HG03342 (cell line): ENCODE data around the gene MFRP.

Experiments
- ATAC-seq: cut with Tn5 transposase; IDR thresholded peaks from one replicate; pipeline ENCODE4 v1.9.1; 2021; ENCODE audit warnings: mild to moderate bottlenecking, moderate library complexity; ENCODE audit not compliant: unreplicated experiment

Gene MFRP

DNA sequence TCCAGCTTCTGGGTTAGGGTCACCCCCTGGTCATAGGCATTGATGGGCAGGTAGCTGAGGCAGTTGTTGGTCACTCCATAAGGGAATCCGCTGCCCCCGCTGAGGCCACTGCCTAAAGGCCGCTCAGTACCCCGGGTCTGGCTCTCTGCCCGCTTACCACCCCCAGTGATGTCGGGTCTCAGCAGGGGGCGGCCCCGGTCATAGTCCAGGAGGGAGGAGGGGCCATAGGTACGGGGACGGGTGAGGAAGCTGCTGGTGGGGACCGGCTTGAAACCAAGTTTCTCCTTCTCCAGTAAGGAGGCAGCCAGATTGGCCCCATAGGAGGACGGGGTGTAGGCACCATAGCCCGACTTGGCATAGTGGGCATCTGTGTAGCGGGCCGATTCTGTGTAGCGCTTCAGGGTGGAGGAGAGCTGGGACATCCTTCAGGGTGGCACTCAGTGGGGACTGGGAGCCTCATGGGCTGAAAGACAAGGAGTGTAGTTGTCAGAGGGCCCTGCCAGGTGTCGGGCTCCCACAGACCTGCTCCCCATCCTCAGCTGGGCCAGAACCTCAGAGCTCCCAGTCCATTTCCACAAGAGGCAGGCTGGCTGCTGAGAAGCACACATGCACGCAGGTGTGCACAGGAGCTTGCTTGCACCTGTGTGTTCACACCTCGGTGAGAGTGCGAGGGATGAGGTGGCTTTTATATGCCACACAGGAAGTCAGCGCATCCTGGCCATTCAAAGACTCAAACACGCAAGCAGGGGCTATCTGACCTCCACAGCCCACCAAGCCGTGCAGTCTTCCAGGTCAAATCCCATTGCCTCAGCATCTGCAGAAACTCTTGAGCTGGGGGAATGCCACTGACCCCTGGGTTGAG, 26.8 kb upstream of the MFRP start:
- ATAC-seq, result no peak

DNA sequence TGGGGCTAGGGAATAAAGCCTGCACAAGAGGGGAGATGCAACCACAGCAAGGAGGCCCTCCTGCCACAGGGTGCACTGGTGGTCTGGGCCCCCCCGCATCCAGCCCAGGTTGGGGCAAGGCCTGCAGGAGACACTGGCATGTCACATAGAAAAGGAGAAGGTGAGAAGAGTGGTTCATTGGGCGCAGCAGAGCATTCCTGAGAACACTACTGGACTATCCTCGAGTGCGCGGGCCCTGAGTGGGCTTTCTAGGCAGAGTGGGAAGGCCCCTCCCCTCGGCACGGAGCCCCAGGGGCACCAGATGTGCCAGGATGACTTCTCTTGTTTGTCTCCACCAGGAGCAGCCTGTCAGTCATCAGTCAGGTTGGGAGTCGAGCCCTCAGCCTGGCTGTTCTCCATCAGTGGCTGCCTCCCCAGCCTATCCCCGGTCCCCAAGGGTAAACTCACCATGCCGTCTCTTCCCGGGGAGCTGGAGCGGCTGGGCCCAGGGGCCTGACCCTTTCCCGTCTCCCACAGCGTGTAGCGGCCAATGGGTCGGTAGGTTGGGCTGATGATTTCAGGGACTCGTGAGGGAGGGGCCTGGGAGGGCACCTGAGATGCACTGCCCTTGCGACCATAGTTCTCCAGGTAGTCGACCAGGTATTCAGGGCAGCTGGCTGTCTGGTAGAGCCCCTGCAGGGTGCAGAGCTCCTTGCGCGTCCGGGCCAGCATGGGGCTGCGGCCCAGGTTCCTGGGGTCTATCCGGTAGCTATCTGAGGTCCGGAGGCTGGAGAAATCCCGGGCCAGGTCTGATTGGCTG, 26.0 kb upstream of the MFRP start:
- ATAC-seq, result no peak

DNA sequence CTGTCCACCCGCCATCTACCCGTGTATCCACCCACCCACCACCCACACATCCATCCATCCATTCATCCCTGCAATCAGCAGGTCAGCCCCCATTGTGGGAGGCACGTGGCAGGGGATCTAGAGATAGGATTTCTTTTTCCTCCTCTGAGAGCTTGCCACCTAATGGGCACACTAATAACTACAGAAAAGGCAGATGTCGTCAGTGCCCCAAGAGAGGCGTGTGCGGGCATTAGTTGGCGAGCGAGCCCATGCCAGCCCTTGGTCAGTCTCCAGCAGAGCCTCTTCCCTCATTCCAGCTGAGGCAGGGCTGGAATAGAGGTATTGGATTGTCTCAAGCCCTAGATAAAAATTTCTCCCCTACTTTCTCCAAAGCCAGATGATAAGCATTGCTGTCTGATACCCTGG, 25.3 kb upstream of the MFRP start:
- no peak for ATAC-seq

DNA sequence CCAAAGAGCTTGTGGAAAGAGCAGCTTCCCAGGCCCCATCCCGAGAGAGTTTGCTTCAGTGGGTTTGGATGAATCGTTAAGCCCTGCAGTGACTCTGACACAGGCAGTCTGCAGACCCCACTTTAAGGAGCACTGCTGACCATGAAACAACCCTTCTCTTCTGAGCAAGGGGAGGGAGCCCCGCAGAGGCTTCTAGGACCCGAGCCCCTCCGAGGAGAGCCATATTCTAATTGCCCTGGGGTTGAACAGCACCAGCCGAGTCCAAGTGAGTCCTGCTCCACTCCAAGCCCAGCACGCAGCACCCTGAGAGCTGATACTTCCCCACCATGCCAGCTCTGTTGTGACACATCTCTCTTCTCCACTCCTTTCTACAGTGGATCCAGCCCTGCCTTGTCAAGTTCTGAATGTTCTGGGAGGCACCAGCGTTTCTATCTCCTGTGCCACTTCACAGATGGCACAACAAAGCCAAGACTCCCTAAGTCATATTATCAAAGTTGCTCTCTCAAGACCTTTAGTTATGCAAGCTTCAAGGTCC, 24.6 kb upstream of the MFRP start:
- no peak for ATAC-seq

DNA sequence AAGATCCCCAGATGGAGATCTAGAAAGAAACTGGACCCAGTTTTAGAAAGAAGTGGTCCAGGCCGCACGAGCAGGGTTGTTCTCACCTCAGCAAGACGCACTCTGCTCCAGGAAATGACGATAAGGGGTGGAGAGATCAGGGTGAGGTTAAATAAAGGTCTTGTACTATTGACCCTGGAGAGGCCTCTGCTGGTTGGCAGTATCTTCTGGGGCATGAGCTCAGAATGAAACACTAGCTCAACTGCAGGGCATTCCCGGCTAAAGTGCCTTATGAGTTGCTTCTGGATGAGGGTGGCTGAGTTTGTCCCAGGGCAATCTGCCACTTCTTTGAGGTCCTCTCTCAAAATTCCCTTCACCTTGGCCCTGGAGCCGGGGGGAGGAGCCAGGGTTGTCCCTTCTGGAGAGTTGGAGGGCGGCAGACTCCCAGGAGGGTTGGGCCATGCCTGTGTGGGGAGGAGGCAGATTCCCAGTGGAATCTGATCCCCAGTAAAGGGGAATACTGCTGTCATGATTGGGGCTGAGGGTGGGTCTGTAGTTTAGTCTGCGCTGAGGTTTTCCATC, 24.1 kb upstream of the MFRP start:
- no peak for ATAC-seq

- ATAC-seq, result no peak
Observed at GRCh38 chr11:119369132-119369925, 22.8 kb upstream of the MFRP start.

DNA sequence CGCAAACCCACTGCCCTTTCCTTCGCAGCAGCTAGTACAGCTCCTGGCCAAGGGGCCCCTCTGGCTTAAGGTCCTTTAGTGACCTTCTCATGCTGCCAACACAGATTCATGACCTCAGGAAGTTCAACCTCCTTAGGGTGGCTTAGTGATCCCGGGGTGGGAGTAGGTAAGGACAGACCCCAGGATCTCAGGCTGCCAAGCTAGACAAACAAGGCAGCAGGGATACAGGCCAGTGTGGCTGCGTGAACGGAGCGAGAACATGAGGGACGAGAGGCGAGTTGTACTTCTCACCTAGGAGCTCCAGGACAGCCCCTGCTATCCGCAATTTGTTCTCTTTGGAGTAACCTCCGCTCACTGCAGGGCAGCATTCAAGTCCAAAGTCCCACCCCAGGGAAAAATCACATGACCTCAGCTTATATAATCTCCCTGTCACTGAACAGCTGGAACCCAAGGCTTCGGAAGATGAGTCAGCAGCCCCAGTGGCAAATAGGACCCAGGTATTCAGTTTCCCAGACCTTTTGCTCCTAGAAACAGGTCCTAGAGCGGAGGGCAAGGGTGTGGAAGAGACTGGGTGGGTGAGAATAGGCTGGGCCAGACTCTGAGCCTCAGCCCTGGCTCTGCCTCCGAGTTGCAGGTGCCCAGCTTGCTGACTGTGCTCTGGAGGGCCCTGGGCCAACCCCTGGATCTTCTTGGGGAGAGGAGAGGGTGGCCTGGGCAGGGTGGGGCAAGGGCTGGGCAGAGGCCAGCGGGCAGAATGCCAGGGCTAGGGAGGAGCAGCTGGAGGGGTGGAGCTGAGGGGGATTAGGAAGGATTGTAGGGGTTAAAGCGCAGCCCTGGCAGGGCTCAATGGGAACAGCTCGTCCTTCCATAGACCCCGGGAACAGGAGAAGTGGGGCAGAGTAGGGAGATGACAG, 21.9 kb upstream of the MFRP start:
- no peak for ATAC-seq

GRCh38 chr11:119367661-119368120, 21.2 kb upstream of the MFRP start:
- no peak for ATAC-seq

GRCh38 chr11:119366690-119367620, 20.4 kb upstream of the MFRP start:
- no peak for ATAC-seq

- no peak for ATAC-seq
Observed at GRCh38 chr11:119365071-119365591, 18.6 kb upstream of the MFRP start.

DNA sequence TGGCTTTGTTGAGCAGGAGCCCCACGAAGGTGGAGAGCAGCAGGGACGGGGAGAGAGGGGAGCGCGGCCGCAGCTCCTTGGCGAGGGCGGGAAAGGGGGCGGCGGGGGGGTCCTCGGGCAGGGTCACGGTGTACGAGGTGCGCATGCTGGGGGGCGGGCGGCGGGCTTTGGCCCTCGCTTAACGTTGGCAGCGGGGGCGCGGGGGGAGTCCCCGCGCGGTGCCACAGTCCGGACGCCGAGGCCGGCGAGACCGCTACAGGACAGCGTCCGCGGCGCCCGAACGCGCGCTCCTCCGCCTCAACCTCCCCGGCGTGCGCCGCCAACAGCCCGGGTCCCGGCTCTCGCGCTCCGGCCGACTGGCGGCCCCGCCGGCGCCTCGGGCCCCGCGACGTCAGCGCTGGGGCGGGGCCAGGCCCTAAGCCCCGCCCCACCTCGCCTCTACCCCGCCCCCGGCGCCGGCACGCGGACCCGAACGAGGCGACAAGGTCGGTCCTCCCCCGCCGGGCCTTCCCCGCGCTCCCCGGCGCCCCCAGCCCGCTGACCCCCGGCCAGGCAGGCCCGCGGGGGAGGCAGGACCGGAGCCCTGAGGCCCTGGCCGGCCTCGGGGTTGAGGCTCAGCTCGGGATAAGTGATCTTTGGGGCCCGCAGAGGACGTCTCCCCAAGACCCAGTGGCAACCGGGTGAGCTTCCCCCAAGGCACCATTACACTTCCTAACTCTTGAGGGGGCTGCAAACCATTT, 17.5 kb upstream of the MFRP start:
- ATAC-seq, result peak; percentile 44

- no peak for ATAC-seq
Observed at GRCh38 chr11:119363081-119363850, 16.8 kb upstream of the MFRP start.

DNA sequence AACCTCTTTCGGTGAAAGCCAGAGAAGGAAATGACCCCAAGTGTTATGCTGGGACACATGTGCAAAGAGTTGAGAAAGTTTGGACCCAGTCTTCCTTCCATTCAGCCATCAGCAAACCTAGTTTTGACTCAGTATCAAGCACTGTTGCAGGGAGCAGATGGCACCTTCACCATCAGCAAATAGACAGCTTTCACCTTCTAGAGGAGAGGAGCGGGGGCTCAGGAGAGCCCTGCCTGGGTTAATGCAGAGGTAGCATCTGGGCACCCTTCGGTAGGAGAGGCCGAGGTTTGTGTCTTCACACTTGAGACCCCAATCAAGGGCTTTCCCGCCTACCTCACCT, 16.2 kb upstream of the MFRP start:
- no peak for ATAC-seq

- ATAC-seq, result no peak
Observed at GRCh38 chr11:119361941-119362725, 15.6 kb upstream of the MFRP start.

DNA sequence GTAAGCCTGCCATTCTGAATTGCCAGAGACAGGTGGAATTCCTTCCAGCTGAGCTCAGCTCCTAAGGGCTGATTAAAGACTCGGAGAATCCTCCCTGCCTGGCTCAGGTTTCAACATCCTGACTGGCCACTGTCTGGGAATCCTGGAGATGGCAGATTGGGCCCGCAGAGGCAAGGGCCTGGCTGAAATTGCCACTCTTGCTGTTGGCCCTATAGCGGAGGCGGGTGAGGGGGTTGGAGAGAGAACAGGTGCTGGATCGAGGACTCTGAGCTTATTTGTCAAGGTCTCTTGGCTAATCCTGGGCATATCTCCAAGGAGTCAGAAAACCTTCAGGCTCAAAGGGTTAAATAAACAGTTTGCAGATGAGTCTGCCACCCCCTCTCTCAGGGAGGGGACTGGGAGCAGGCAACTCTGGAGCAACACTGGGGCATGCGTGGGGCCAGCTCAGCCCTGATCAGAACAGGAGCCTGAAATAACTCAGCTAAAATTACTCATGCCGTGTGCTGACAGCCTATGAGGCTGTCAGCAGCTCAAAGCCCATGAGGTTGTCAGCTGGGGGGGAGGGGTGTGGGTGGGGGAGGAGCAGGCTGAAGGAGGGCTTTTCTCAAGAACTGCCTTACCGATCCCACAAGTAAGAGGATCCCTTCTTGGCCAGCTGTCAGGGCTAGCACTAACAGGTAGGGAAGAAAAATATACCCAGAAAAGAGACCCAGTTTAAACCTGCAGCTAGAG, 14.7 kb upstream of the MFRP start:
- no peak for ATAC-seq
